Heart right ventricle (tissue), 16 donors: ENCODE measurements around the gene WNT5B. TPM values are rescaled to one million over a fixed set of nuclear protein-coding genes. Genes with fewer than 3 reads are reported as not detected.
"Not testable (repeated sequence)": the region's sequence is repeated elsewhere in the genome, so short reads cannot be mapped to it uniquely, and the experiment has no call there.

ENCODE experiments used
- ATAC-seq, 8 donors: fragments of 200-7000 bp; cut with Tn5 transposase; one replicate each; pipeline ENCODE4 v1.9.1; 2020; ENCODE audit warnings: mild to moderate bottlenecking in 8 of 8, moderate library complexity in 8 of 8, moderate number of reproducible peaks in 1 of 8
- DNase-seq, 2 donors: peaks; one replicate each; pipeline ENCODE4 v3.0.0-alpha.2; 2020
- H3K27ac ChIP-seq, 10 donors: fragments of 200-600 bp; sonication (generic) in 2 of 10; one replicate each; pipeline versions ENCODE4 v1.5.0 to v1.8.0; 2020 to 2022; ENCODE audit warnings: mild to moderate bottlenecking in 3 of 10
- H3K27me3 ChIP-seq, 7 donors: fragments of 200-600 bp; one replicate each; pipeline ENCODE4 v1.8.0; 2021 to 2022; ENCODE audit warnings: mild to moderate bottlenecking in 2 of 7
- H3K36me3 ChIP-seq, 9 donors: fragments of 200-600 bp; sonication (generic) in 1 of 9; one replicate each; pipeline versions ENCODE4 v1.5.0 to v1.8.0; 2020 to 2022; ENCODE audit warnings: mild to moderate bottlenecking in 2 of 9
- H3K4me1 ChIP-seq, 9 donors: fragments of 200-600 bp; sonication (generic) in 1 of 9; one replicate each; pipeline versions ENCODE4 v1.5.0 to v1.8.0; 2020 to 2022; ENCODE audit warnings: mild to moderate bottlenecking in 4 of 9
- H3K4me3 ChIP-seq, 10 donors: fragments of 200-600 bp; sonication (generic) in 2 of 10; one replicate each; pipeline versions ENCODE4 v1.5.0 to v1.8.0; 2020 to 2022; ENCODE audit warnings: mild to moderate bottlenecking in 7 of 10, moderate library complexity in 2 of 10
- H3K9me3 ChIP-seq, 11 donors: fragments of 200-600 bp in 10 of 11; sonication (generic) in 2 of 11; one replicate each; pipeline versions ENCODE4 v1.5.0 to v1.8.0; 2013 to 2022; ENCODE audit warnings: mild to moderate bottlenecking in 2 of 11, control low read depth in 1 of 11, moderate library complexity in 1 of 11
- CTCF ChIP-seq, 9 donors: fragments of 200-600 bp; sonication (generic) in 2 of 9; IDR thresholded peaks; one replicate each; pipeline versions ENCODE4 v1.5.0 to v1.8.0; 2021 to 2022; ENCODE audit warnings: antibody characterized with exemption in 9 of 9, mild to moderate bottlenecking in 5 of 9, moderate library complexity in 1 of 9
- WGBS, 2 donors: extraction: QIAGEN DNeasy Blood & Tissue Kit; methylation state at CpG; one replicate each; pipeline ENCODE4 v1.1.7; 2013; ENCODE audit warnings: inconsistent platforms in 1 of 2; 5-methylcytosine and 5-hydroxymethylcytosine counted together
- intact Hi-C, 10 donors: fragments of 100-400 bp; cut with DNase I; formaldehyde crosslinking; loops; one replicate each; pipeline versions ENCODE4 v1.11.1 to v1.14.2; 2022
- polyA plus RNA-seq, 2 donors: library from polyadenylated mRNA; stranded (reverse); fragments of 200-250 nt; gene quantifications; one replicate each; pipeline ENCODE4 v1.2.3, GENCODE V29; 2013
- total RNA-seq, 10 donors: library from RNA; stranded (reverse); fragmentation: NEBNext Ultra II Directional in 3 of 10; extraction: Animal tissue kit (Norgen Biotek cat#: 25700) in 3 of 10; gene quantifications; one replicate each; pipeline versions ENCODE4 v1.2.1 to v1.2.4, GENCODE V29; 2021 to 2023
- donor health status: Arrhythmogenic right ventricular cardiomyopathy.
- donor health status: ischemic (EF 13 %, LVEDD 7.1; RV severe dilation, severe dysfunction).
- donor health status: healthy with polysubstance abuse.
- donor health status: DM: no; HTN: yes; CAD: no.
- donor health status: DM: no; HTN: no; CAD: no.
- donor health status: ischemic (EF 25% LVEDD 6.9; RV normal size, moderate dysfunction).
- donor health status: ischemic (EF 25% LVEDD 5.7; RV mildly dilated, moderate dysfunction).
- donor health status: healthy.
- donor health status: DM: yes; HTN: yes; CAD: no.
- donor health status: Ischemic cardiomyopathy.
- donor health status: ischemic (EF 35%, LVEDD 5.7; RV mildly dilated, moderate dysfunction).
- donor health status: nonischemic (EF 11% LVEDD 7.7; RV severe dilation, severe dysfunction).
- donor health status: DM: yes; HTN: yes; CAD: no.
- donor health status: PGD.
- donor health status: ischemic (EF 29% LVEDD 5.4; RV normal size, mild dysfunction).
- donor health status: nonischemic (EF 23%, LVEDD 6.1; RV moderate dilation, normal function).

Gene WNT5B
- total and polyA plus RNA-seq, 12 donors = 0.34 to 2.5 (median 1.6) TPM

DNA sequence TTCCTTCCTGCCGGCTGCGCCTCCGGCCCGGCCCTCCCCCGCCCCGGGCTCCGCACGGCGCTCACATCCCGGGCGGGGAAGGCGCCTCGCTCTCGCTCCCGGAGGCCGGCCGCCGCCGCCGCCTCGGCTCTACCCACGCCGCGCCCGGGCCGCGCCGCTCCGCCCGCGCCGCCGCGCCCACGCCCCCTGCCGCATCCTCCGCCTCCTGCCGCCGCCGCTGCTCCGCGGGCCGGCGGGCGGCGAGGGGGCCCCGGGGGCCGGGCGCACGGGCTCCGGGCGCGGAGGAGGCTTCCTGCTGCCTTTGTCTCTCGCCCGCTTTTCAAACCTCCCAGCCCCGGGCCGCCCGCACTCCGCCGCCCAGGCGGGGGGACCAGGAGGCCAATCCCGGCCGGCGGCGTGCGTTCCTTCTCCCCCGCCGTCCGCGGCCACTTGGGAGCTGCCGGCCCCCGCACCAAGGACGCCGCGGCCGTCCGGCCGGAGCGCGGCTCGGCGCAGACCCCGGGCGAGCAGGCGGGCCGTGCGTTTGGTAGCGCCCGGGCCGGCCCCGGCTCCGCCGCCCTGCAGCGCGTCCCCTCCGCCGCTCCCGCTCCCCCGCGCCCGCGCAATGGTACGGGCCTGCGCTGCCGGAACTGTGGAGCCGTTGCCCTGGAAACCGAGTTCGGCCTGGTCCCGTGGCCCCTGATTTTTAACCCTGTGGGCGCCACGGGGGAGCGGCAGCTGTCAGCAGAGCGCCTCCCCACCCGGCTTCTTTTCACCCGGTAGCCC lies 34.6 kb upstream of the WNT5B start, which contains the start of gene FBXL14:
TSS of gene FBXL14 (minus strand) at position 321 of the 765 bp plus-strand sequence. CDS start 515 bp downstream, outside the sequence.
- Histone ChIP-seq H3K27me3 (no peaks in the 10 kb centered on the region), H3K27ac (peak within 1 kb of the TSS; percentile 81 to 97 (median 92)), H3K4me3 (peak within 1 kb of the TSS; percentile 74 to 98 (median 88)), H3K9me3 (no peaks in the 10 kb centered on the region), H3K36me3 (peaks cover 0 to 2% (median 0%) of the 10 kb centered on the region in 9 donors), H3K4me1 (peaks cover 0 to 56% (median 51%) of the 10 kb centered on the region in 9 donors)
- intact Hi-C loops = loop anchor here in 1 of 10 donors (10.0 kb wide), 1 partner anchor 780 kb away; no protein-coding TSS in a partner anchor
- peak; percentile 91 to 94 for DNase-seq
- WGBS, 2 donors = 0 to 1% methylated on average over 86 to 115 of the region's 115 CpGs
- peak in 1 of 9 donors; percentile 9 for TF ChIP-seq CTCF (IDR thresholded peaks at IDR 0.05)
- ATAC-seq = peak; percentile 81 to 88 (median 85)

DNA sequence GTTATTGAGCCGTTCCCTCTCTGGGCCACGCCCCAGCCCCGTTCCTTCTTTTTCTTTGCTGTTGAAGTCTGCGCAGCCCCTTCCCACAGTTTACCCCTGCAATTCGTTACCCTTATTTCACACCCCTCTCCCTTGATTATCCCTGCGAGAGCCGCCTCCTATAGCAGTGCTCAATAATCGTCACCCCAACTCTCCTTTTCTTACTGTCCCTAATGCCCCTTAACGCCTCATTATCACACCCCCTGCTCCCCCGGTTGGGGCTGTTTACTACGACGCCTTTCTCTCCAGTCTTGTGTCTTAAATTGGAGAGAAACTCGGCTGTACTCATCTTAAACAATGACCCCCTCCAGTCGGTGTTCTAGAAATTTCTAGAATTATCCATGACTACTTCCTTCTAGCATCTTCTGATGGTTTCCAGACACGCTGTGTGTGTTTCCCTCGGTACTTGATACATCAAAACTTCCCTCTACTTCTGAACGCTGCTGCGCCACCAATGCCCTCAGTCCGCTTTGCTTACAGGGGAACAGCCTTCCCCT lies 33.9 kb upstream of the WNT5B start:
- DNase-seq (peak in 1 of 2 donors; percentile 37), ATAC-seq (peak in 7 of 8 donors; percentile 3 to 42 (median 21))
- peaks cover 0 to 49% (median 45%) of the 10 kb centered on the region in 9 donors for H3K4me1 ChIP-seq
- intact Hi-C loops = loop anchor here in 1 of 10 donors (10.0 kb wide), 1 partner anchor 780 kb away; no protein-coding TSS in a partner anchor
- H3K27me3 ChIP-seq = no peaks in the 10 kb centered on the region
- no peak for TF ChIP-seq CTCF (IDR thresholded peaks at IDR 0.05)
- H3K27ac ChIP-seq = peak overlapping the region; percentile 81 to 97 (median 92)
- 9 to 10% methylated on average over 19 of the region's 19 CpGs for WGBS, 2 donors
- H3K36me3 ChIP-seq = no peaks in the 10 kb centered on the region
- no peaks in the 10 kb centered on the region for H3K9me3 ChIP-seq
- H3K4me3 ChIP-seq = peak overlapping the region; percentile 34 to 98 (median 88)

- no peak for TF ChIP-seq CTCF (IDR thresholded peaks at IDR 0.05)
- Histone ChIP-seq H3K4me1 (peaks cover 0 to 42% (median 37%) of the 10 kb centered on the region in 9 donors), H3K27me3 (no peaks in the 10 kb centered on the region), H3K36me3 (no peaks in the 10 kb centered on the region), H3K9me3 (no peaks in the 10 kb centered on the region), H3K4me3 (peak overlapping the region in 4 of 10 donors; percentile 87 to 98 (median 90)), H3K27ac (peak overlapping the region; percentile 81 to 97 (median 92))
- intact Hi-C loops = loop anchor here in 1 of 10 donors (10.0 kb wide), 1 partner anchor 781 kb away; no protein-coding TSS in a partner anchor
- no peak for ATAC-seq
- no peak for DNase-seq
- WGBS, 2 donors = 80 to 82% methylated on average over 9 of the region's 9 CpGs
These were observed 33.2 kb upstream of the WNT5B start for GRCh38 chr12:1595690-1596347.

GRCh38 chr12:1598757-1599156 lies 30.3 kb upstream of the WNT5B start:
- TF ChIP-seq CTCF (IDR thresholded peaks at IDR 0.05) = no peak
- intact Hi-C loops = loop anchor here in 1 of 10 donors (10.0 kb wide), 1 partner anchor 784 kb away; no protein-coding TSS in a partner anchor

GRCh38 chr12:1602706-1603105 lies 26.3 kb upstream of the WNT5B start:
- DNase-seq, intact Hi-C loops, H3K9me3 ChIP-seq, H3K27me3 ChIP-seq, H3K36me3 ChIP-seq, H3K4me3 ChIP-seq, ATAC-seq, H3K27ac ChIP-seq: not testable (repeated sequence)
- 97 to 98% methylated on average over 9 of the region's 9 CpGs for WGBS, 2 donors
- H3K4me1 ChIP-seq = peaks cover 6 to 32% (median 17%) of the 10 kb centered on the region in 9 donors

More at GRCh38 chr12:1598757-1599156, 30.3 kb upstream of the WNT5B start:
- no peak for DNase-seq
- Histone ChIP-seq H3K4me1 (peaks cover 0 to 20% (median 13%) of the 10 kb centered on the region in 9 donors), H3K27me3 (no peaks in the 10 kb centered on the region), H3K27ac (no peak overlapping the region), H3K4me3 (no peak overlapping the region), H3K9me3 (no peaks in the 10 kb centered on the region), H3K36me3 (no peaks in the 10 kb centered on the region)
- ATAC-seq = no peak
- WGBS, 2 donors = 98% methylated on average over 3 of the region's 3 CpGs
